GM19467 (cell line): Measurements from ENCODE around the gene KIFC1.
A peak's percentile ranks its signal among the peaks of the same experiment; 100 is the strongest.

Experiments used
- ATAC-seq: cut with Tn5 transposase; IDR thresholded peaks from one replicate; pipeline ENCODE4 v1.9.1; 2021; ENCODE audit warnings: mild to moderate bottlenecking, moderate library complexity; ENCODE audit not compliant: unreplicated experiment

Gene KIFC1

GRCh38 chr6:33410050-33410710, 18.6 kb downstream of the KIFC1 start:
- ATAC-seq, result peak; percentile 70

- peak; percentile 27 for ATAC-seq
Observed at GRCh38 chr6:33410711-33411631, 19.3 kb downstream of the KIFC1 start, which contains the start of gene PHF1. Gene PHF1, plus strand, starts transcription at chr6:33411014. Its CDS starts 1,250 bp downstream, at chr6:33412264.

GRCh38 chr6:33411632-33412005, 20.0 kb downstream of the KIFC1 start:
- ATAC-seq, result no peak

GRCh38 chr6:33412140-33413009, 20.8 kb downstream of the KIFC1 start:
- ATAC-seq, result no peak

- no peak for ATAC-seq
Observed at GRCh38 chr6:33413241-33414120, 21.9 kb downstream of the KIFC1 start.

GRCh38 chr6:33414592-33415271, 23.1 kb downstream of the KIFC1 start:
- ATAC-seq, result no peak

- no peak for ATAC-seq
Observed at GRCh38 chr6:33415831-33416230, 24.2 kb downstream of the KIFC1 start.

GRCh38 chr6:33416386-33417127, 24.9 kb downstream of the KIFC1 start:
- ATAC-seq, result no peak

GRCh38 chr6:33417128-33417902, 25.7 kb downstream of the KIFC1 start:
- ATAC-seq, result no peak

GRCh38 chr6:33417903-33418689, 26.5 kb downstream of the KIFC1 start, which contains the start of gene CUTA:
Gene CUTA, minus strand, starts transcription at chr6:33418107. Its CDS starts 107 bp downstream, at chr6:33418000.
- peak; percentile 75 for ATAC-seq

GRCh38 chr6:33418690-33419291, 27.2 kb downstream of the KIFC1 start:
- ATAC-seq, result no peak

- ATAC-seq, result no peak
Observed at GRCh38 chr6:33419580-33420490, 28.2 kb downstream of the KIFC1 start, which contains the start of gene SYNGAP1. Gene SYNGAP1, plus strand, starts transcription at chr6:33420065. Its CDS starts 200 bp downstream, at chr6:33420265.

- ATAC-seq, result no peak
Observed at GRCh38 chr6:33420491-33421343, 29.1 kb downstream of the KIFC1 start.

GRCh38 chr6:33421344-33421643, 29.7 kb downstream of the KIFC1 start:
- ATAC-seq, result no peak

GRCh38 chr6:33423777-33424176, 32.2 kb downstream of the KIFC1 start:
- ATAC-seq, result no peak
